GM12892 (cell line): ENCODE results near the gene CREBZF.

Experiments
- POLR2A ChIP-seq: IDR thresholded peaks from 2 replicates; pipeline ENCODE4 v1.6.1; 2011; ENCODE audit warnings: low read depth, low read length, control low read depth
- POLR2AphosphoS5 ChIP-seq: IDR thresholded peaks from 2 replicates; pipeline ENCODE4 v1.6.1; 2011; ENCODE audit warnings: low read depth, low read length, control low read depth
- TAF1 ChIP-seq: IDR thresholded peaks from 2 replicates; pipeline ENCODE4 v1.6.1; 2011; ENCODE audit warnings: low read depth, mild to moderate bottlenecking, control low read depth, low read length, borderline replicate concordance

DNA sequence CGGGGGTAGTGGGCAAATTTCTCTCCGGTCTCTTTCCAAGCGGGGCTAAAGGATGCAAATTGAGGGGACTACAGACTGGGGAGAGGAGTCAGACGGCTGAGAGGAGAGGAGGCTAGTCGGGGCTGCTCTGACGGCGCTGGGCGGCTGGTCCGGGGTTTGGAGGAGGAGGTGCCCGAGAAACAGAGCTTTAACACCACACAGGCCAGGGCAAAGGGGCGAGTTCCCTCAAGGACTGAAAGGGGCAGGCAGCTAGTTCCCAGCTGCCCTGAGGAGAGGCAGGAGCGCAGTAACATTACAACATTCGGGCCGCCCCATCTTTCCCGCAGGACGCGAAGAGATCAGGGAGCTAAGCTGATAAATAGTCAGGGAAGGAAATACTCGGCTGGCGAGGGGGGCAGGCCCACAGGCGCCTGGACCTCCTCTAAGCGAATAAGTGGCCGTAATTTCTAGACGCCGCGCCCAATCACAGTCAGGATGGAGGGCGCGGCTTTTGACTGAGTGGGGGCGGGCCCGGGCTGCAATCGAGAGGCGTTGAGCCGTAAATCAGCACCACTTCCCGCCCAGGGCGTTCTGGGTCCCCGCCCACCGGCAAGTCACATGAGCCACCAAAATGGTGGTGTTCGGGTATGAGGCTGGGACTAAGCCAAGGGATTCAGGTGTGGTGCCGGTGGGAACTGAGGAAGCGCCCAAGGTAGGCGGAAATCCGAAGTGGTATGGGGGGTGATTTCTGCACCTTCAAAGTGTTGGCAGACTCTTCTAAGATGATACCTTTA, 36.7 kb downstream of the CREBZF start, which contains the start of gene TMEM126B:
- TF ChIP-seq POLR2A: peak; percentile 86
- TF ChIP-seq POLR2AphosphoS5: peak; percentile 90
- peak; percentile 89 for TF ChIP-seq TAF1
